Tibial artery (tissue), 4 donors: Measurements from ENCODE around the gene FAR1.

Source experiments
- DNase-seq, 2 donors: peaks; one replicate each; pipeline ENCODE4 v3.0.0-alpha.2; 2019
- H3K27ac ChIP-seq, 2 donors: fragments of 200-600 bp; sonication (generic) in 1 of 2; 1 replicate in 1 of 2; 2 replicates in 1 of 2; pipeline ENCODE4 v1.5.1; 2018 to 2019; ENCODE audit warnings: mild to moderate bottlenecking in 1 of 2
- H3K27me3 ChIP-seq, 2 donors: fragments of 200-600 bp; sonication (generic) in 1 of 2; one replicate each; pipeline versions ENCODE4 v1.5.1 to v1.6.0; 2016 to 2019
- H3K36me3 ChIP-seq, 3 donors: fragments of 200-600 bp; sonication (generic) in 2 of 3; one replicate each; pipeline ENCODE4 v1.5.1; 2016 to 2019; ENCODE audit warnings: mild to moderate bottlenecking in 2 of 3
- H3K4me1 ChIP-seq, 4 donors: fragments of 200-600 bp; sonication (generic) in 2 of 4; 1 replicate in 3 of 4; 2 replicates in 1 of 4; pipeline ENCODE4 v1.5.1; 2016 to 2019
- H3K4me3 ChIP-seq, 2 donors: fragments of 200-600 bp; sonication (generic) in 1 of 2; 1 replicate in 1 of 2; 2 replicates in 1 of 2; pipeline ENCODE4 v1.5.1; 2018 to 2019; ENCODE audit warnings: mild to moderate bottlenecking in 2 of 2
- H3K9me3 ChIP-seq, 3 donors: fragments of 200-600 bp; sonication (generic) in 1 of 3; one replicate each; pipeline ENCODE4 v1.5.1; 2016 to 2019
- intact Hi-C: fragments of 100-400 bp; cut with DNase I; formaldehyde crosslinking; loops from one replicate; pipeline ENCODE4 v1.15.0; 2023; ENCODE audit warnings: low total_unique reads
- TF ChIP-seq, protein P1 (sequence below), 2 experiments: fragments of 200-600 bp in 1 of 2; fragments of 450-650 bp in 1 of 2; IDR thresholded peaks; one replicate each; pipeline ENCODE4 v1.5.1; 2017 to 2019; ENCODE audit warnings: antibody characterized with exemption in 2 of 2, mild to moderate bottlenecking in 1 of 2, moderate library complexity in 1 of 2

Gene FAR1

DNA sequence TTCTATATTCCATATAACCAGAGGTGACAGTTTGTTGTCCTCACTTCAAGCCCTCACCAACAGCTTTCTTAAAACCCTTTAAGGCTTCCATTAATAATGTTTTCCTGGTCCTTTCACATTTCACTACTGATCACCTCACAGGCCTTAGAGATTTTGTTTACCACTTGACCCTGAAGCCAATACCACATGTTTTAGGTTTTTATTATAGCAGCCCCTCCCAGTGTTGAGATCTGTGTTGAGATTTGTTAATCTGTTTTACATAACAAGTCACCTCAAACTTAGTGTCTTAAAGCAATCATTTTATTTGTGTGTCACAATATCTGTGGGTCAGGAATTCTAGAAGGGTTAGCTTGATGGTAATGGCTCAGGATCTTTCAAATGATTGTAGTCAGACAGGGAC, 49.9 kb downstream of the FAR1 start:
- Histone ChIP-seq H3K27ac (no peak overlapping the region), H3K27me3 (no peaks in the 10 kb centered on the region), H3K36me3 (peaks cover 31 to 64% (median 48%) of the 10 kb centered on the region in 3 donors), H3K4me3 (no peak overlapping the region), H3K9me3 (no peaks in the 10 kb centered on the region), H3K4me1 (no peaks in the 10 kb centered on the region)
- TF ChIP-seq, protein P1, sequence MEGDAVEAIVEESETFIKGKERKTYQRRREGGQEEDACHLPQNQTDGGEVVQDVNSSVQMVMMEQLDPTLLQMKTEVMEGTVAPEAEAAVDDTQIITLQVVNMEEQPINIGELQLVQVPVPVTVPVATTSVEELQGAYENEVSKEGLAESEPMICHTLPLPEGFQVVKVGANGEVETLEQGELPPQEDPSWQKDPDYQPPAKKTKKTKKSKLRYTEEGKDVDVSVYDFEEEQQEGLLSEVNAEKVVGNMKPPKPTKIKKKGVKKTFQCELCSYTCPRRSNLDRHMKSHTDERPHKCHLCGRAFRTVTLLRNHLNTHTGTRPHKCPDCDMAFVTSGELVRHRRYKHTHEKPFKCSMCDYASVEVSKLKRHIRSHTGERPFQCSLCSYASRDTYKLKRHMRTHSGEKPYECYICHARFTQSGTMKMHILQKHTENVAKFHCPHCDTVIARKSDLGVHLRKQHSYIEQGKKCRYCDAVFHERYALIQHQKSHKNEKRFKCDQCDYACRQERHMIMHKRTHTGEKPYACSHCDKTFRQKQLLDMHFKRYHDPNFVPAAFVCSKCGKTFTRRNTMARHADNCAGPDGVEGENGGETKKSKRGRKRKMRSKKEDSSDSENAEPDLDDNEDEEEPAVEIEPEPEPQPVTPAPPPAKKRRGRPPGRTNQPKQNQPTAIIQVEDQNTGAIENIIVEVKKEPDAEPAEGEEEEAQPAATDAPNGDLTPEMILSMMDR (IDR thresholded peaks at IDR 0.05) = no peak
- no peak for DNase-seq
- intact Hi-C loops = no loop called here

- H3K27me3 ChIP-seq = no peaks in the 10 kb centered on the region
- DNase-seq = no peak
- TF ChIP-seq, protein P1 (IDR thresholded peaks at IDR 0.05) = no peak
- H3K27ac ChIP-seq = no peak overlapping the region
- H3K36me3 ChIP-seq = peaks cover 18 to 55% (median 39%) of the 10 kb centered on the region in 3 donors
- no peaks in the 10 kb centered on the region for H3K9me3 ChIP-seq
- intact Hi-C loops = no loop called here
- no peak overlapping the region for H3K4me3 ChIP-seq
- H3K4me1 ChIP-seq = no peaks in the 10 kb centered on the region
Observed at GRCh38 chr11:13720940-13721339, 52.5 kb downstream of the FAR1 start.

DNA sequence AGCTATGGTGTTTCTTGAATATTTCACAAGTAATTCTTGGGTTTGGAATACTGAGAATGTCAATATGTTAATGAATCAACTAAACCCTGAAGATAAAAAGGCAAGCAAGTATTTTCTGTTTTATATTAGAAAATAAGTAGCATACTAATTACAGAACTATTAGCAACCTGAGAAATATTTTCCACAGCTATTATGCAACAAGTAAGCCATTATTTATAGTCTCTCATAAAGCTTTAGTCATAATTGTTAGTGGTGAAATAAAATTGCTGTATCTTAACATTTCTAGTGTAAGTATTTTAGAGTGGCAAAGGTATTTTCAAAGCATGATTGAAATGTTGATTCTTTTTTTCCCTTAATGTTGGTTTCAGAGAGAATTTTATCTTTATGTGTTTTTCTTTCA, 53.3 kb downstream of the FAR1 start:
- H3K36me3 ChIP-seq = peaks cover 15 to 50% (median 33%) of the 10 kb centered on the region in 3 donors

DNA sequence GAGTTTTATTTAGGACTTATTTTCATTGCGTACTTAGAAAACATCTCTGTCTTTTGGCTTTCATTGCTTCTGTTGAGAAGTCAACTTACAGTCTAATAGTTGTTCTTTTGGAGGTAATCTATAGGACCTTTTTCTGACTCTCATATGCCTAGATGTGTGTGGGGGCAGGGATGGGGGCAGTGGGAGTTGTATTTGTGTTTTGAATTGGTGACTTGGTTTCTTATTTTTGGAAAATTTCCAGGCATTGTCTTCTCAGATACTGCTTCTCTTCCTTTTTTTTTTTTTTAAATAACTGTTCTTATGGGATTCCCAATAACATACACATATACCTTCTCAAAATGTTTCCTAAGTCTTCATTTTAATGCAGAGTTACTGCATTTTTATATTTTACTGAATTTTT, 58.0 kb downstream of the FAR1 start:
- no peak for DNase-seq
- Histone ChIP-seq H3K9me3 (no peaks in the 10 kb centered on the region), H3K4me3 (no peak overlapping the region), H3K27ac (no peak overlapping the region), H3K27me3 (no peaks in the 10 kb centered on the region), H3K36me3 (peaks cover 41 to 47% (median 44%) of the 10 kb centered on the region in 3 donors), H3K4me1 (no peaks in the 10 kb centered on the region)
- TF ChIP-seq, protein P1 (IDR thresholded peaks at IDR 0.05) = no peak
- intact Hi-C loops = no loop called here

More for the DNA sequence above, 53.3 kb downstream of the FAR1 start:
- no peaks in the 10 kb centered on the region for H3K9me3 ChIP-seq
- intact Hi-C loops = no loop called here
- no peaks in the 10 kb centered on the region for H3K27me3 ChIP-seq
- DNase-seq = no peak
- no peaks in the 10 kb centered on the region for H3K4me1 ChIP-seq
- H3K27ac ChIP-seq = no peak overlapping the region
- H3K4me3 ChIP-seq = no peak overlapping the region
- TF ChIP-seq, protein P1 (IDR thresholded peaks at IDR 0.05) = no peak

GRCh38 chr11:13728076-13728475, 59.6 kb downstream of the FAR1 start:
- Histone ChIP-seq H3K27ac (no peak overlapping the region), H3K9me3 (no peaks in the 10 kb centered on the region), H3K36me3 (peaks cover 35 to 43% (median 41%) of the 10 kb centered on the region in 3 donors), H3K27me3 (no peaks in the 10 kb centered on the region), H3K4me1 (no peaks in the 10 kb centered on the region), H3K4me3 (no peak overlapping the region)
- DNase-seq = no peak
- intact Hi-C loops = no loop called here
- TF ChIP-seq, protein P1 (IDR thresholded peaks at IDR 0.05) = no peak

DNA sequence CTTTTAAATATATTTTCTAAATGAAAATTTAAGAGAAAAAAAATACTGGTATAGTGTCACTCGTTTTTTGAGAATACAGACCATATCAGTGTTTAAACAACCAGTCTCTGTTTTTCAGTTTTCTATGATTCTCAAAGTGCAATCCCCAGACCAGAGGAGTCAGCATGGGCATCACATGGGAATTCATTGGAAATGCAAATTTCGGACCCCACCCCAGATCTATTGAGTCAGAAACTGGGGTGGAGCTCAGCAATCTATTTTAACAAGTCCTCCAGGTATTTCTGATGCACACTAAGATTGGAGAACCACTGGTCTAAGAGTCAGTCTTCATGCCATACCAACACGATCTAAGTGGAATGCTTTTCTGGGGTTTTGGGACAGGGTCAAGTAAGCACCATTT, 66.1 kb downstream of the FAR1 start:
- Histone ChIP-seq H3K36me3 (peaks cover 2 to 9% (median 4%) of the 10 kb centered on the region in 3 donors), H3K4me1 (no peaks in the 10 kb centered on the region), H3K27ac (no peak overlapping the region), H3K4me3 (no peak overlapping the region), H3K27me3 (no peaks in the 10 kb centered on the region), H3K9me3 (no peaks in the 10 kb centered on the region)
- DNase-seq = no peak
- TF ChIP-seq, protein P1 (IDR thresholded peaks at IDR 0.05) = no peak
- intact Hi-C loops = no loop called here
